ENCODE data around the gene ERVW-1. TPM values are rescaled to one million over a fixed set of nuclear protein-coding genes. Genes with fewer than 3 reads are reported as not detected.

The ERVW-1 gene
- total and polyA plus RNA-seq, 10 donors, result not detected

DNA sequence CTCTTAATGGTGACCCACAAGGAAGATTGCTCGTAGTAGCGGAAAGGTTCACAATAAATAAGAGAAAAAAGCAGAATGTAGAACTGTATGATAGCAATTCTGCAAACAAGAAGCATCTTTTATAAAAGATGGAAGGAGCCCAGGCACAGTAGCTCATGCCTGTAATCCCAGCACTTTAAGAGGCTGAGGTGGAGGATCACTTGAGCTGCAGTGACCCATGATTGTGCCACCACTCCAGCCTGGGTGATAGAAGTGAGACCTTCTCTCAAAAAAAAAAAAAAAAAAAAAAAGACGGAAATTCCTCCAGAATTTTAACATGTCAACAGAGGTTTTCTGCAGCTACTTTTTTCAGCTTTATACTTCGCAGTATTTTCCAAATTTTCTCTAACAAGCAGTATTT is 17.2 kb downstream of the ERVW-1 start:
- Histone ChIP-seq H3K4me1 (no peaks in the 10 kb centered on the region), H3K4me3 (no peak overlapping the region), H3K27ac (no peak overlapping the region), H3K27me3 (replicated peaks in 1 of 7) (no peaks in the 10 kb centered on the region), H3K9me3 (no peaks in the 10 kb centered on the region), H3K36me3 (peaks cover 0 to 60% (median 31%) of the 10 kb centered on the region in 6 donors)
- 89 to 96% (median 92%) methylated on average over 4 of the region's 4 CpGs for WGBS, 5 donors
- no peak for DNase-seq
- intact Hi-C loops (cut with DNase I; ENCODE audit: low total_unique reads), result no loop called here
- TF ChIP-seq POLR2A (IDR thresholded peaks at IDR 0.05) (no peak), POLR2AphosphoS5 (IDR thresholded peaks at IDR 0.05) (no peak), CTCF (IDR thresholded peaks at IDR 0.05 in 8 of 11, conservative IDR thresholded peaks at IDR 0.05 in 3 of 11) (no peak)

DNA sequence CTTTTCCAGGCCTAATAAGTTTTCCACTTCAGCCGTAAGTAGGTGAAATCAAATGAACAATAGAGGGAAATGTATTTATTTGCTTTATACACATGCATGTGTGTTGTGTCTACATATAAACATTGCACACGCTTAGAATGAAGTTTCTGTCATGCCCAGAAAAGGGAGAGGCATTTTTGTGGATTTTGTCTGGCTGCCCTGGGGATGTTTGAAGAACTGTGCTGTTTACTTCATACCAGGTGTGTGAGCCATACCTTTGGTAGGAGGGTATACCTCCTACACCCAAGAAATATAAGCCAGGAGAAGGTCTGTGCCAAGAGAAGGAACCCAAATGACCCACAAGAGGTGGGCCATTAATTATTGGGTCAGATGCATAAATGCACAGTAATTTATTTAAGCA is 17.6 kb downstream of the ERVW-1 start:
- 90 to 96% (median 93%) methylated on average over 2 of the region's 2 CpGs for WGBS, 5 donors
- Histone ChIP-seq H3K27ac (no peak overlapping the region), H3K9me3 (no peaks in the 10 kb centered on the region)

GRCh38 chr7:92456236-92456635 is 21.5 kb downstream of the ERVW-1 start:
- Histone ChIP-seq H3K4me3 (no peak overlapping the region), H3K27ac (no peak overlapping the region), H3K4me1 (no peaks in the 10 kb centered on the region), H3K36me3 (peaks cover 0 to 80% (median 64%) of the 10 kb centered on the region in 6 donors), H3K27me3 (replicated peaks in 1 of 7) (no peaks in the 10 kb centered on the region), H3K9me3 (no peaks in the 10 kb centered on the region)
- WGBS, 5 donors, result 80 to 96% (median 95%) methylated on average over 2 of the region's 2 CpGs
- no peak for TF ChIP-seq POLR2A (IDR thresholded peaks at IDR 0.05)
- TF ChIP-seq CTCF (IDR thresholded peaks at IDR 0.05 in 8 of 11, conservative IDR thresholded peaks at IDR 0.05 in 3 of 11), result no peak
- TF ChIP-seq POLR2AphosphoS5 (IDR thresholded peaks at IDR 0.05), result no peak
- intact Hi-C loops (cut with DNase I; ENCODE audit: low total_unique reads), result no loop called here
- DNase-seq, result no peak

More for the DNA sequence above, 17.6 kb downstream of the ERVW-1 start:
- H3K4me3 ChIP-seq, result no peak overlapping the region
- peaks cover 0 to 60% (median 35%) of the 10 kb centered on the region in 6 donors for H3K36me3 ChIP-seq
- TF ChIP-seq POLR2A (IDR thresholded peaks at IDR 0.05) (no peak), CTCF (IDR thresholded peaks at IDR 0.05 in 8 of 11, conservative IDR thresholded peaks at IDR 0.05 in 3 of 11) (no peak), POLR2AphosphoS5 (IDR thresholded peaks at IDR 0.05) (no peak)
- no peak for DNase-seq
- no peaks in the 10 kb centered on the region for H3K27me3 ChIP-seq (replicated peaks in 1 of 7)
- H3K4me1 ChIP-seq, result no peaks in the 10 kb centered on the region
- intact Hi-C loops (cut with DNase I; ENCODE audit: low total_unique reads), result no loop called here

DNA sequence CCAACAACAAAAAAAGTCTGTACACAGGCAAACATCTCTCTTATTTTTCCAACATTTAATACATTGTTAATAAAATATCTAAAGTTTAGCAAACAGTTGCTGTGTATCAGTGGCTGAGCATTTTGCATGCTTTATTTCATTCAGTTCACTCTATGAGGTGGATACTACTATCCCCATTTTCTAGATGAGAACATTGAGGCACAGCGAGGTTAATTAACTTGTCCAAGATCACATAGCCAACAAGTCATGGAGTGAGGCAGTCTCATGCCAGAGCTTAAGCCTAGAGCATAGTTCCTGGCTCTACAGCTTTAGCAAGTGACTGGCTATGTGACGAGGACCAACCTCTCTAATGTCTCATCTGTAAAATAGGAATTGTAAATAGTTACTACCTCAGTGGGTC is 26.1 kb downstream of the ERVW-1 start:
- no peak for TF ChIP-seq POLR2A (IDR thresholded peaks at IDR 0.05)
- no peak for TF ChIP-seq POLR2AphosphoS5 (IDR thresholded peaks at IDR 0.05)
- no peak for TF ChIP-seq CTCF (IDR thresholded peaks at IDR 0.05 in 8 of 11, conservative IDR thresholded peaks at IDR 0.05 in 3 of 11)
- Histone ChIP-seq H3K9me3 (no peaks in the 10 kb centered on the region), H3K36me3 (peaks cover 0 to 75% (median 59%) of the 10 kb centered on the region in 6 donors), H3K27me3 (replicated peaks in 1 of 7) (no peaks in the 10 kb centered on the region), H3K4me1 (peaks cover 4 to 27% (median 20%) of the 10 kb centered on the region in 6 donors), H3K27ac (no peak overlapping the region), H3K4me3 (no peak overlapping the region)
- intact Hi-C loops (cut with DNase I; ENCODE audit: low total_unique reads), result no loop called here
- DNase-seq, result no peak
- 93 to 100% (median 97%) methylated on average over 2 of the region's 2 CpGs for whole genome bisulfite sequencing, 5 donors
